ENCODE data around the gene SLC7A10. TPM values are rescaled to one million over a fixed set of nuclear protein-coding genes. Genes with fewer than 3 reads are reported as not detected.
A peak's percentile ranks its signal among the peaks of the same experiment; 100 is the strongest.
"Not testable (repeated sequence)": the region's sequence is repeated elsewhere in the genome, so short reads cannot be mapped to it uniquely, and the experiment has no call there.

SLC7A10 gene
- polyA plus RNA-seq, 1 donor = 20.9 TPM

GRCh38 chr19:33216198-33216830 is 9.3 kb downstream of the SLC7A10 start:
- H3K4me1 ChIP-seq (ENCODE audit: control insufficient read depth, insufficient read depth, low read length) = peaks cover 5% of the 10 kb centered on the region
- WGBS (ENCODE audit: insufficient coverage, low lambda C conversion rate) = 90% methylated on average over 2 of the region's 12 CpGs
- no peaks in the 10 kb centered on the region for H3K9me3 ChIP-seq (ENCODE audit: control insufficient read depth, low read depth, low read length)
- H3K36me3 ChIP-seq (ENCODE audit: control insufficient read depth, insufficient read depth, low read length) = no peaks in the 10 kb centered on the region
- H3K4me3 ChIP-seq (ENCODE audit: low read length) = no peak overlapping the region
- no peak for DNase-seq
- no peak overlapping the region for H3K27ac ChIP-seq (ENCODE audit: low read length)
- no peaks in the 10 kb centered on the region for H3K27me3 ChIP-seq (ENCODE audit: control insufficient read depth, insufficient read depth, low read length)

- Histone ChIP-seq H3K27ac (ENCODE audit: low read length) (no peak overlapping the region), H3K4me1 (ENCODE audit: control insufficient read depth, insufficient read depth, low read length) (peaks cover 5% of the 10 kb centered on the region), H3K27me3 (ENCODE audit: control insufficient read depth, insufficient read depth, low read length) (no peaks in the 10 kb centered on the region), H3K4me3 (ENCODE audit: low read length) (no peak overlapping the region), H3K36me3 (ENCODE audit: control insufficient read depth, insufficient read depth, low read length) (no peaks in the 10 kb centered on the region), H3K9me3 (ENCODE audit: control insufficient read depth, low read depth, low read length) (no peaks in the 10 kb centered on the region)
- no peak for DNase-seq
- no CpG with 5 or more reads among the region's 19 CpGs for WGBS (ENCODE audit: insufficient coverage, low lambda C conversion rate)
Measured at GRCh38 chr19:33215438-33216197, 10.0 kb downstream of the SLC7A10 start.

DNA sequence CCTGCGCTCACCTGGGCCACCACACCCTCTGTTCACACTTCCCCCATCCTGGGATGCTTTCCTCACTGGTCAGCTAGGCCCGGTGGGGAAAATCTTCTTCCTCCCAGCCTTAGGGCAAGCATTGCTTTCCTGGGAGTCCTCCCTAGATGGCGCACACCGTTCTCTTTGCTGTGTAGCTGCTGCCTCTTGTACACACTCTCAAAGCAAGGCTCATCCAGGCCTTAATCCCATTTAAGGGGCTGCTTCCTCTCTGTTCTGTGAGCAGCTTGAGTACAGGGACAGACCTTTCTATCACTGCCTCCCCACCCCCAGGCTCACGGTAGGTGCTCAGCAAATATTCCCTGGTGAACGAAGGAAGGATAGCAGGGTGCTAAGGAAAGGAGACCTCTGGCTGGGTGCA is 11.1 kb downstream of the SLC7A10 start:
- Histone ChIP-seq H3K9me3 (ENCODE audit: control insufficient read depth, low read depth, low read length) (no peaks in the 10 kb centered on the region), H3K4me1 (ENCODE audit: control insufficient read depth, insufficient read depth, low read length) (peaks cover 5% of the 10 kb centered on the region), H3K27ac (ENCODE audit: low read length) (no peak overlapping the region), H3K4me3 (ENCODE audit: low read length) (no peak overlapping the region), H3K36me3 (ENCODE audit: control insufficient read depth, insufficient read depth, low read length) (no peaks in the 10 kb centered on the region), H3K27me3 (ENCODE audit: control insufficient read depth, insufficient read depth, low read length) (no peaks in the 10 kb centered on the region)
- DNase-seq = no peak
- 60% methylated on average over 1 of the region's 6 CpGs for WGBS (ENCODE audit: insufficient coverage, low lambda C conversion rate)

DNA sequence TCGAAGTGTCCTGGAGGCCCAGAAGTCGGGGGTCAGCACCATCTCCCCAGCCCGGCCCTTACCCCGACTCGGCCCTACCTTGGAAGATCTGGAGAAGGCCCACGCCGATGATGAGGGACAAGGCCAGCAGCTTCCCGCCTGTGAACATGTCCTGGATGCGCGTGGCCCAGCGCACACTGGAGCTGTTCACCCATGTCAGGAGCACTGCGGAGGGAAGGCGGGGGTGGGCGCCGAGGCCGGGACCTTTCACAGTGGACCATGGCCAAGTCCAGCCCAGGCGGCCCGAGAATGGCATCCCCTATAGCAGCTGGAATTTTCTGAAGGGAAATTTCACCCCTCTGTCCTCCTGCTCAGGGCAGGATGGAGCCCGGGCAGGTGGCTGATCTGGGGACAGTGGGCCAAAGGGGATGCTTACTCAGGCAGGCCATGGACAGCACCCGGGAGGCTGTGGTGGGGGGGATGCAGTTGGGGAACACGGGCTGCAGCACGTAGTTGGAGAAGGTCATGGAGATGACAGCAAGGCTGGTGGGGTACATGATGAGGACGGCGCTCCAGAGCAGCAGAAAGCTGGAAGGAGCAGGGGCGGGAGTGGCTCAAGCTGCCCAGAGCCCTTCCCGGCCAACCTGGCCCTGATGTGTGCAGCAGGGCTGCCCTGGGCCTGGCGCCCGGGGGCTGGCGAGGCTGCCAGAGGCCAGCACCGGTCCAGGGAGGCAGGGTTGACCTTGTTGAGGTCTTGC is 13.0 kb downstream of the SLC7A10 start:
- no peak for DNase-seq
- peak overlapping the region; percentile 36 for H3K27ac ChIP-seq (ENCODE audit: low read length)
- no CpG with 5 or more reads among the region's 30 CpGs for WGBS (ENCODE audit: insufficient coverage, low lambda C conversion rate)

GRCh38 chr19:33211794-33212435 is 13.7 kb downstream of the SLC7A10 start:
- peak overlapping the region; percentile 36 for H3K27ac ChIP-seq (ENCODE audit: low read length)

More for the DNA sequence above, 13.0 kb downstream of the SLC7A10 start:
- no peaks in the 10 kb centered on the region for H3K27me3 ChIP-seq (ENCODE audit: control insufficient read depth, insufficient read depth, low read length)
- no peak overlapping the region for H3K4me3 ChIP-seq (ENCODE audit: low read length)
- H3K4me1 ChIP-seq (ENCODE audit: control insufficient read depth, insufficient read depth, low read length) = peaks cover 5% of the 10 kb centered on the region
- H3K9me3 ChIP-seq (ENCODE audit: control insufficient read depth, low read depth, low read length) = no peaks in the 10 kb centered on the region
- H3K36me3 ChIP-seq (ENCODE audit: control insufficient read depth, insufficient read depth, low read length) = peaks cover 7% of the 10 kb centered on the region

GRCh38 chr19:33210266-33210940 is 15.2 kb downstream of the SLC7A10 start:
- no peak overlapping the region for H3K4me3 ChIP-seq (ENCODE audit: low read length)
- H3K27me3 ChIP-seq (ENCODE audit: control insufficient read depth, insufficient read depth, low read length) = no peaks in the 10 kb centered on the region
- H3K27ac ChIP-seq (ENCODE audit: low read length) = no peak overlapping the region
- DNase-seq = no peak
- WGBS (ENCODE audit: insufficient coverage, low lambda C conversion rate) = no CpG with 5 or more reads among the region's 22 CpGs
- peaks cover 3% of the 10 kb centered on the region for H3K9me3 ChIP-seq (ENCODE audit: control insufficient read depth, low read depth, low read length)
- H3K36me3 ChIP-seq (ENCODE audit: control insufficient read depth, insufficient read depth, low read length) = peaks cover 18% of the 10 kb centered on the region
- H3K4me1 ChIP-seq (ENCODE audit: control insufficient read depth, insufficient read depth, low read length) = no peaks in the 10 kb centered on the region

More at GRCh38 chr19:33211794-33212435, 13.7 kb downstream of the SLC7A10 start:
- WGBS (ENCODE audit: insufficient coverage, low lambda C conversion rate) = no CpG with 5 or more reads among the region's 17 CpGs
- H3K4me1 ChIP-seq (ENCODE audit: control insufficient read depth, insufficient read depth, low read length) = peaks cover 5% of the 10 kb centered on the region
- H3K4me3 ChIP-seq (ENCODE audit: low read length) = no peak overlapping the region
- H3K36me3 ChIP-seq (ENCODE audit: control insufficient read depth, insufficient read depth, low read length) = peaks cover 11% of the 10 kb centered on the region
- no peaks in the 10 kb centered on the region for H3K27me3 ChIP-seq (ENCODE audit: control insufficient read depth, insufficient read depth, low read length)
- H3K9me3 ChIP-seq (ENCODE audit: control insufficient read depth, low read depth, low read length) = no peaks in the 10 kb centered on the region
- DNase-seq = no peak

- not testable (repeated sequence) for H3K9me3 ChIP-seq (ENCODE audit: control insufficient read depth, low read depth, low read length); H3K4me1 ChIP-seq (ENCODE audit: control insufficient read depth, insufficient read depth, low read length); H3K4me3 ChIP-seq (ENCODE audit: low read length); H3K27me3 ChIP-seq (ENCODE audit: control insufficient read depth, insufficient read depth, low read length); H3K27ac ChIP-seq (ENCODE audit: low read length); DNase-seq
- no CpG with 5 or more reads among the region's 7 CpGs for WGBS (ENCODE audit: insufficient coverage, low lambda C conversion rate)
- peaks cover 22% of the 10 kb centered on the region for H3K36me3 ChIP-seq (ENCODE audit: control insufficient read depth, insufficient read depth, low read length)
Measured at GRCh38 chr19:33209850-33210230, 15.8 kb downstream of the SLC7A10 start.

- Histone ChIP-seq H3K27ac (ENCODE audit: low read length) (no peak overlapping the region), H3K4me3 (ENCODE audit: low read length) (no peak overlapping the region), H3K4me1 (ENCODE audit: control insufficient read depth, insufficient read depth, low read length) (no peaks in the 10 kb centered on the region), H3K9me3 (ENCODE audit: control insufficient read depth, low read depth, low read length) (peaks cover 3% of the 10 kb centered on the region), H3K27me3 (ENCODE audit: control insufficient read depth, insufficient read depth, low read length) (no peaks in the 10 kb centered on the region), H3K36me3 (ENCODE audit: control insufficient read depth, insufficient read depth, low read length) (peaks cover 29% of the 10 kb centered on the region)
- WGBS (ENCODE audit: insufficient coverage, low lambda C conversion rate) = no CpG with 5 or more reads among the region's 24 CpGs
- no peak for DNase-seq
Measured at GRCh38 chr19:33208904-33209849, 16.5 kb downstream of the SLC7A10 start.

DNA sequence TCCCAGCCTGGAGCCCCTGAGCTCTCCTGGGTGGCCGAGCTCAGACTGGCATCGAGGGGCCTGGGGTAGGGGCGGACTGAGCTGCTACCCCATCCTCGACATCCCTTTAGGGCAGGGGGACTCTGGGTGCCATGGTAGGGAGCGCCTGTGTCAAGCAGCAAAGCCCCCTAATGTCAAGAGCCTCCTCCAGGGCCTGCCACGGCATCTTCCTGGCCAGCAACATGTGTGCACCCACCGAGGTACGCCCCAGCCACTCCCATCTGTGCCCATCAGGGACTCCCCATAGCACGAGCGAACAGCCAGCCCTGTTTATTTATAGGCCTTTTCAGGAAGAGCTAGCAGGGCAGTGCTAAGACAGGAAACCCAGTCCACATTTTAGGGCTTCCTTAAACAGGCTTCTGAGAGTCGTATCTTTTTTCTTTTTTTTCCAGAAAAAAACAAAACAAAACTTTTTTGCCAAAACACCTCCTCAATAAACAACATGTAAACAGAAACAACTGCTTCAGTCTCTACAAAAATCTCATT is 17.2 kb downstream of the SLC7A10 start:
- H3K4me1 ChIP-seq (ENCODE audit: control insufficient read depth, insufficient read depth, low read length) = no peaks in the 10 kb centered on the region
- H3K27me3 ChIP-seq (ENCODE audit: control insufficient read depth, insufficient read depth, low read length) = no peaks in the 10 kb centered on the region
- H3K36me3 ChIP-seq (ENCODE audit: control insufficient read depth, insufficient read depth, low read length) = peaks cover 34% of the 10 kb centered on the region
- peaks cover 3% of the 10 kb centered on the region for H3K9me3 ChIP-seq (ENCODE audit: control insufficient read depth, low read depth, low read length)
- H3K4me3 ChIP-seq (ENCODE audit: low read length) = no peak overlapping the region
- no peak for DNase-seq
- WGBS (ENCODE audit: insufficient coverage, low lambda C conversion rate) = 83% methylated on average over 1 of the region's 11 CpGs
- H3K27ac ChIP-seq (ENCODE audit: low read length) = no peak overlapping the region

Data from large intestine (tissue), 3 donors.